GM21515 (cell line): ENCODE measurements around the gene GPAM.
"Not testable (repeated sequence)": the region's sequence is repeated elsewhere in the genome, so short reads cannot be mapped to it uniquely, and the experiment has no call there.

Experiments
- ATAC-seq: cut with Tn5 transposase; IDR thresholded peaks from one replicate; pipeline ENCODE4 v1.9.1; 2021; ENCODE audit not compliant: unreplicated experiment

Gene GPAM

DNA sequence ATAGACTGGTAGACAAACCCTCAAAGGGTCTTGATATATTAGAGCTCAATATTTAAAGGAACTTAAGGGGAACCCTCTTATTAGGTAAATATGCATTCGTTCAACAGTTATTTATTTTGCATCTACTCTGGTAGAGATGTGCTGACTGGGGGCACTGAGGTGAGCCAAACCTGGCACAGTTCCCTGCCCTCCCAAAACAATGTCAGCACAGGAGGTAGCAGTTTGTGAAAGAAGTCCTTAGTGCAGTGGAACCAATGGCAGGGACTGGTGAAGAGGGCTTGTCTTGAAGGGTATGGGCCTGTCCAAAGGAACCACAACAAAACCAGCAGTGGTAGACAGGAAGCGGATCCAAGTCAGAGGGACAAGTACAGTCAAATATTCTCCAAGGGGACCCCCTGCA is 32.6 kb upstream of the GPAM start:
- no peak for ATAC-seq

DNA sequence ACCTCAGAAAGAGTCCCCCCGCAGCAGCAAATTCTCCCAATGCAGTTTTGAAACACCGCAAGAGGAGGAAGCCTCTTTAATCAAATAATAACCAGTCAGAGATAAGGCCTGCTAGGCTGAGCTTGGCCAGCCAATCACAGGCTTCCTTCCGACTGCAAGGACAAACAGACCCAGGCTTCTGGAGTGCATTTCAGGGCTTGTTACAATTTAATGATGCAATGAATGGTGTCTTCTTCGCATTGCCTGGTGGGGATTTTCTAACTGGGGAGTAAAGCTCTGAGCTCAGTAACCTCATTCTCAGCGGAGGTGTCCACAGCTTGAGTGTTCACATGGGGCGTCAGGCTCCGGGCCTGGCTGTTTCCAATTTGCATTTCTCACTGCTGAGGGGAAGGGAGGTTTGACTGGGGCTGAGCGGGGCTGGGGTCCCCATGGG is 31.8 kb upstream of the GPAM start:
- no peak for ATAC-seq

DNA sequence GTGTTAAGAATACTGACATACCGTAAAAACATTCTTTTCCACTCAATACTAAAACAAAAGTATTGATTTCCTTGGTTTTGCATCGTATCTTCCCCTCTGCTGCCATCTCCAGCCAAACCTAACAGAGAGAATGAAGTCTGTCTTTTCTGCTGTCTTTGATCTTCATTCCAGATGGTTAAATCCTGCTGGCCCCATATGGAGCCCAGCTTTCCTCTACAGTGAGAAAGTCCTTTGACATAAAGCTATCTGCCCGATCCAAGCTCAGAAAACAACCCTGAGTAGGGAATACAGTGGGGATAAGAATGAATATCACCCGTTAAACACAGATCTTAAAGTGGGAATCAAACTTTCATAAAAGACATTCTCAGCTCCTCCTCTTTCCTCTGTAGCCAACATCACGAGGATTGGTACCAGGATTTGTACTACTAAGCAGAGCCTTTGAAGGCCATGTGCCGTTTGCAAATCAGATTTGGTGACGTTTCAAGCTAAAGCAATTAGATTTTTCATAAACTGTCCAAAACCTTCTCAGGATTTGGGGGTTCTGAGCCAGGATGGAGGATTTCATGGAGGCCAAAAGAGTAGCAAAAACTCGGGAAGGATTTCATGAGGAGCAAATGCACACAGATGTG is 30.8 kb upstream of the GPAM start:
- ATAC-seq = no peak

DNA sequence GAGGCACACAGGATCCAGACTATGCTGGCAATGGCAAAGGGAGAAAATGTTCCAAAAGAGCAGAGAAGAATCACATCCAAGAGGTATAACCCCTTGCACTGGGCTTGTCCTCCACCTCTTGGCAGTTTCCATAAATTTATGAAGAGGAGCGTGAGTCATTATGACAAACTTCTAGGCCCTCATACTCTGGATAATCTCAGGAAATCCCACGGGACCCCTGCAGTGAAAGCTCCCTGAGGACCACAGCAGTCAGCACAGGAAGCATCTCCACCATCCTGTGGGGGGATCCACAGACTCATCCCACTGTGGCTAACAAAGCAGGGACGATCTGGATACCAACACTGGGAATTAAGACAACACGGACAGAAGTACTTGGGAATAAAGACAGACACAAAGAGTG is 30.3 kb upstream of the GPAM start:
- ATAC-seq = no peak

DNA sequence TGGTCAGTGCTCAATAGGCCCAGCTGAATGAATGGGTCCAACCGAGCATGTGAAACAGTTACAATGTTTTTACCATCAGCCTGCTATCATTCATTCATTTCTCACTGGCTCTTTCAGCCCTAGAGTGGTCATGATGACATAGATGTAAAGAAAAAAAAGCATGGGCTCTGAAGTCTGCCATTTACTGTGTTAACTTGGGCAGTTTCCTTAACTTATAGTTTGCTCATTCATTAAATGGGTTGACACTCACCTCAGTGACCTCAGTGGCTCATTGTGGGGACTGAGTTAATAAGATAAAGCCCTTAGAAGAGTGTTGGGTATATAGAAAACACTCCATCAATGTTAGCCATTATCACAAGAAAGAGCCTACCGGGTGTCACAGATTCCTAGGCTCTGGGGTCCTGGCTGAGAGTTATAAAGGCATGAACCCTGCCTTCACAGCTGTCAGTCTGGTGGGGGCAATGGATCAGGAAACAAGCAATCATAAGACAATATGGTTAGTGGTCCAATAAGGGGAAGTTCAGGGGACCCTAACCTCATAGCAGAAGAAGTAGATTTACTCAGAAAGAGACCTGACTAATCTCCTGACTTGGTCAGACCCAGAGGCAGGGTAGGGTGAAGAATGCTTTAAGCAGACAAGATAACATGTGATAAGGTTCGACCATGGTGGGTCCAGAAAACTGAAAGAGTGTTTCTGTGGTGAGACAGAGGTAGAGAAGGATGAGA is 29.7 kb upstream of the GPAM start:
- ATAC-seq = no peak

DNA sequence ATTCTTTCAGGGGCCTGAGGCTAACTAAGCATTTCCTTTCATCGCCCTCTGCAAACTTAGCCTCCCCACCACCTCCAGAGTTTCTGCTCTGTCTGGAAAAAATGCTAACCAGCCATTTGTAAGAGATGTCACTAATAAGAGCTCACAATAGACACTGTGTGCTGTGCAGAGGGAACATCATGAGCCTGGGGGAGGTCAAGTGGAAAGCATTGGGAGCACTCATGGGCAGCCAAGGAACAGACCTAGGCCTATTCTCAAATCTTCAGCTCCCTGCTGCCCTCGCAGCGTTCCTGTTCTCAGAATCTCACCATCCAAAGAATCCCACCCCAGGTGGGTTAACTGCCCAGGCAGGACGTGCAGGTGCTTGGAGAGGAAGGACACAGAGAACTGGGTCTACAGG is 27.1 kb upstream of the GPAM start:
- ATAC-seq = no peak

DNA sequence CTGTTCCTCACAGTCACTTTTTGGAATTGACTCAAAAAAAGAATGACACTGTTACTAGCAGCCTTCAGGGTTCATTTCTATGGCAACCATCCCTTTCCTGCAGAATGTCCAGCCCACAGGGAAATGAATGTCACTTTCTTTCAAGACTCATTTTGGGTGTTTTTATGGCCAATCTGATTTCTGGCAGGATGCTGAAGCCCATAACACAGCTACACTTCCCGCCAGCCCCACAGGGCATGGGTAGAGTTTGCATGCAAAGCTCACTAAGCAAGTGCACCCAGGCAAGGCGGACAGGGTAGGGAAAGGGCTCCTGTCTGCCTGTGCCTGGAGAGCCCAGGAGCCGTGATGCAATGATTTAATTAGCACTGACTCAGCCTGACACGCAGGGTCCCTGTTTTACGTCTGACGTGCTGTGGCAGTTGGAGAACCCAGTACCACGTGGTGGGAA is 26.1 kb upstream of the GPAM start:
- no peak for ATAC-seq

DNA sequence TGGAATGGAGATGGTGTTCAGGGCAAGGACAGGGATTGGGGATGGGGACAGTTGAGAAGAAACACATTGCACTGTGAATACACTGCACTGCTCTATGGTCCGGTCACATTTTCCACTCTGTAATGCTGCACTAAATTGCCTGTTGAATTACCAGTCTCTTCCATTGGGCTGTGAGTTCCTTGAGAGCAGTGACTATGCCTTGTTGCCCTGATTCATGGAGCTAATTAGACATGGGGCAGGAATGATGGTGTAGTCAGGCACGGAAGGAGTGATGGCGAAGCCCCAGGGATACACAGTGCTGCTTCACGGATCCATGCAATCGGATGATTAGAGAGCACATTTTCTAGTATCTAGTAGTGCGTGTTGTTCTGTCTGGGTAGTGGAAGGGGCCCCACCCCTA is 25.4 kb upstream of the GPAM start:
- no peak for ATAC-seq

DNA sequence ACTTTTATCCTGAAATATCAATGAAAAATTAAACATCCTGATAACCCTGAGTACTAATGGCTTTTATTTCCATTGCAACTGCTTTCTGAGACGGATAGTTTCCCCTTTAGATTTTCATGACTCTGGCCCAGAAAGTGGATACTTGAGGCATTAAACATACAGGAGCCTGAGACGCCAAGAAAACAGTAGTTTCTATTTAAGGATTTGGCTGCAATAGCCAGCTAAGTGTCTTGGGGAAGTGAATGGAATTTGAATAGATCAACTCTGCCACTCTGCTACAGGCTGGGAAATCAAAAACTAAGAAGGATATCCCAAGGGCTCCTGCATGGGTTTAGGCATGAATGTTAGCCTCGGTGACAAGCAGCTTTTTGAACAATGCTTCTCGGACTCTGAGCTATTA is 24.7 kb upstream of the GPAM start:
- ATAC-seq = no peak

DNA sequence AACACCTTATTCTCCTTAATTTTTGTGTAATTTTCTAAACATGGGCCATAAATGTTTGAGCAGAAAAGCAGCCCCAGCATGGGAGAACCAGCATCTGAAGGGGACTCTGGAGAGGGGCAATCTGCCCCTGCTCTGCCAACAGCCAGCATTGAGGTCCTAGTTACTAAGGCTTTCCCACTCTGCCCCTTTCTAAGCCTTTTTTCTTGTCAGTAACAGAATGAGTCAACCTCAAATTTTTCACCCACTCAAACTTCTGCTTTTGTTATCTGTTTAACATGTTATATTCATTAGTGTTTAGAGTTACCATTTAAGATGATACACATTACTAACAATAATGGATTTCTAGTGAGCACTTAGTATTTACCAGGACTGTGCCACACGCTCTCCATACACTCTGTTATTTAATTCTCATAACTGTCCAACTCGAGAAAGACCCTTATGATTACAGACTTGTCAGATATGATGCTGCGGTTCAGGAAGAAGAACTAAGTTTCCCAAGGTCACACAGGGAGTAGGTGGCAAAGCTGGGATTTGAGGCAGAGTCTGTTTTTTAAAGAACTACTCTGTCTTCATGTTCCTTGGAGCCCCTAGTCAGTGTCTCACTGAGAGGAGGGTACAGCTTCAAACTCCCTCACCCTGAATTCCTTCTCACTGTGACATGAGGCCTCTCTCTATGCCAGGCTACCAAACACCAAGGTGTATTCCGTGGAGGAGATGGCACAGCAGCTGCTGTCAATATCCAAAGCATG is 19.9 kb upstream of the GPAM start:
- peak; percentile 71 for ATAC-seq

DNA sequence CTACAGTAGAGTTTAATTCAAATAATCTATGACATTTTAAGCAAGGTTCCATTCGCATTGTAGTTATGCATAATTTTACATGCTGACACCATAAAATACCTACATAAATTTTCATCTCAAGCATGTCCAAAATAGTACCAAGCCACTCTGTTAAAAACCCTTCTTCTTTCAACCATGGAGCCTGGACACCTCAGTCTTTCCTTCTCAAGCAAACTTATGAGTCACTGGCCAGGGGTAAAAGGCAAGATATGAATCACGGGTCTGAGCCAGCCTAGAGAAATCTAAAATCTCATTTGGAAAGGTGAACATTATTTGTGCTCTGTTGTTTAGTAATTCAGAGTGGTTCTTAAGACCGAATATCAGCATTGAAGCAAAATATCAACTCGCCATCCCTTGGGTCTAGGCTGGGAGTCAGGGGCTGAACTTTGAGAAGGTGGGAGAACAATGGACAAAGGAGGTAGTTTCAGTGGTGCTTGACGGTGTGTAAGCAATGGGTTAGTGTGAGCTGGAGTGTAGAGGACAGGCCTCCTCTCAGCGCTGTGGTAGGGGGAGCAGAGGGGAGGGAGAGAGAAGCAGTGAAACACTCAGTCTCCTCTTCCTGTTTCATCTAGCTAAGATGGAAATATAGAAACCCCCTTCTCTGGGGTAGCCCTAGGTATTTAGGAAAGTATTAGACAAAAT is 19.1 kb upstream of the GPAM start:
- ATAC-seq = peak; percentile 83

DNA sequence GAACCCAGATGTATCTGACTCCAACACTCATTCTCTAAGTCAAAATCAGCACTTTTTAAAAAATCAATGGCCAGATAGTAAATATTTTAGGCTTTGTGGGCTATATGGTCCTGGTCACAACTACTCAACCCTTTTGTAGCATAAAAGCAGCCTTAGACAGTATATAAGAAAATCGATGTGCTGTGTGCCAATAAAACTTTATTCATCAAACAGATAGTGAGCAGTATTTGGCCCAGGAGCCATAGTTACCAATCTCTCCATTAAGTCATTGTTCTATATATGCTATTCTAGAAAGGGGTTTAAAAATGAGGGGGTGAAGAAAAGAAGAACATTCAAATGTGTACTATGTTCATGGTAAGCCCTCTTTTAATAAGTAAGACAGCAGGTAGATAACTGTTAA is 18.5 kb upstream of the GPAM start:
- ATAC-seq = no peak

DNA sequence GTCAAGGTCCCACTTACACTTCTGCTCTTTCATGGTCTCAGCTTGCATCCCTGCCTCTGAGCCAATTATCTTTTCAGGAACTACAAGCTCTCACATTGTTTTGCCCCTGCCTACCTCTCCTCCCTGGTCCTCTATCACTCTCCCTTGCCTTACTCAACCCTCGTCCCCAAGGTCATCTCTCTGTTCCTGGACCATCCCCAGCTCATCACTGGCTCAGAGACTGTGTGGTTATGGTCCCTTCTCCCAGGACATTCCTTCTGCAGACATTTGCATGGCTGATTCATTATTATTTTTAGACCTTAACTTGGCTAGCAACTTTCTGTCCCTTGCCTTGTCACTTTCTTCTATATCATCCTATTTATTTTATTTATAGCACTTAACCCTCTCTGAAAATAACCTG is 17.8 kb upstream of the GPAM start:
- no peak for ATAC-seq

DNA sequence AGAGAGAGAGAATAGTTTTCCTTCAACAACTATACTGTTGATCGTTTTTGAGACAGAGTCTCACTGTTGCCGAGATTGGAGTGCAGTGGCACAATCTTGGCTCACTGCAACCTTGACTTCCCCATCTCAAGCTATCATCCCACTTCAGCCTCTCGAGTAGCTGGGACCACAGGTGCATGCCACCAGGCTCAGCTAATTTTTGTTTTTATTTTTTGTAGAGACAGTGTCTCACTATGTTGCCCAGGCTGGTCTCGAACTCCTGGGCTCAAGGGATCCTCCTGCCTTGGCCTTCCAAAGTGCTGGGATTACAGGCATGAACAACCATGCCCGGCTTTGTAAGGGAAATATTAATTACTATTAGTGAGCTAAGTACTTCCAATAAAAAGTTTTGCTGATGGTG is 16.7 kb upstream of the GPAM start:
- ATAC-seq = not testable (repeated sequence)

DNA sequence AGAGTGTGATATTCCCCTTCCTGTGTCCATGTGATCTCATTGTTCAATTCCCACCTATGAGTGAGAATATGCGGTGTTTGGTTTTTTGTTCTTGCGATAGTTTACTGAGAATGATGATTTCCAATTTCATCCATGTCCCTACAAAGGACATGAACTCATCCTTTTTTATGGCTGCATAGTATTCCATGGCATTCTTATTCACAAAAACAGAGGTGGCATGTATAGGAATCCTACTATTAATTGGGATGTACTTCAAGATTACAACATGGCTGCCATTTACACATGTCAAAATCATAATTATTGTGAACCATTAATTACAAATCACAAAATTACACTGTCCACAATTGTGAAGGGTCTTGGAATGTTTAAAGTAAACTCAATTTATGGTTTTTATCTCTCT is 14.1 kb upstream of the GPAM start:
- ATAC-seq = not testable (repeated sequence)

DNA sequence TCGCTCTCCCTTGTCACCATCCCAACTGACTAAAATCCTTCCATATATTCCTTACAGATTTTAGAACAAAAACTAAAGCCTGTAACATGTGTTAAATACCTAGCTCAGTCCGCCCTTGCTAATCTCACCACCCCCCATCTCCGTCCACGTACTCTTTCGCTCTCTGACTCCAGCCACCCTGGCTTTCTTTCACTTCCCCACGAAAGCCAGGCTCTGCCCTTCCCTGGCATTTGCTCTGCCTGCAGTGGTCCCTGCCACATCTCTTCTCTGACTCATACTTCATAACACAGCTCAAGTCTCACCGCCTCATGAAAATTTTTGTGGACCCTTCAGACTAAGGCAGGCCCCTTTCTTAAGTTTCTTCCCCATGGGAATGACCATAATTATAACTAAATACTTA is 11.7 kb upstream of the GPAM start:
- no peak for ATAC-seq

DNA sequence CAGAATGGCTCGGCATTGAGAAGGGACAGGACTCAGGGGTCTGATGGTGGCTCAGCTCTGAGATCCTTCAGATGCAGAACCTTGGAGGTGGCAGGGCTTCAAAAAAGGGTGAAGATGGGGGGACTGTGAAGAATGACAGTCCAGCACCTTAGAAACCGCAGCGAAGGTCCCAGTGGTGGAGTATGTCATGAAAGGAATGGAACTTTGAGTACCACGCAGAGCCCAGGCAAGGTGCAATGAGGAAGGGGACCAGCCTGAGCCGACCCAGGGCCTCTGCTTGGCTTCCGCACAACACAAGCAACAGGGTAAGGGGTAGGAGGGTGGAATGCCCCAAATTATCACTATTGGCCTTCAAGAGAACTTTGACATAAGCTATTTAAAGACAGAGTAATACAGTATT is 8.2 kb upstream of the GPAM start:
- no peak for ATAC-seq

DNA sequence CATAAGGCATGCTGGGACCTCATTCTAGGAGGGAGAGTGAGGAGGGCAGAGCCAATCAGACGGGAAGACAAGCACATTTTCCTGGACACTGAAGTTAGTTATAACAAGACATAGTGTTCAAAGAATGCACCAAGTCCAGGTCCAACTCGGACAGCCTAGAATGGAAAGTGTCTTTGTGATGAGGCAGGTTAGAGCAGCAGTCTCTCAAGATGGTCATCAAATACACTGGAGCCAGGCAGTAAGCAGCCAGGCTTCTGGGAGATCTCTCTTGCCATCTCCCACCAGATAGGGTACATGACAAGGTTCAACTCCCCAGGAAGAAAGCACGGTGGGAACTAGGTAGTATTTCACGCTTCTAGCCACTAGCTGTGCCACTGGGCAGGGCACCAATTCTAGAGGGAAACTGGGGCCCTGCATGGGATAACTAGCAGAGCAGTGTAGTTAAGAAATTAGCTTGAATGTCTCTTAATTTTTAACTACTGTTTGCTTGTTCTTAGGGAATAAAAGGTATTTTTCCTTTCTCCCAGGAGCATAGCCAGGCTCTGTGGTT is 7.6 kb upstream of the GPAM start:
- no peak for ATAC-seq

DNA sequence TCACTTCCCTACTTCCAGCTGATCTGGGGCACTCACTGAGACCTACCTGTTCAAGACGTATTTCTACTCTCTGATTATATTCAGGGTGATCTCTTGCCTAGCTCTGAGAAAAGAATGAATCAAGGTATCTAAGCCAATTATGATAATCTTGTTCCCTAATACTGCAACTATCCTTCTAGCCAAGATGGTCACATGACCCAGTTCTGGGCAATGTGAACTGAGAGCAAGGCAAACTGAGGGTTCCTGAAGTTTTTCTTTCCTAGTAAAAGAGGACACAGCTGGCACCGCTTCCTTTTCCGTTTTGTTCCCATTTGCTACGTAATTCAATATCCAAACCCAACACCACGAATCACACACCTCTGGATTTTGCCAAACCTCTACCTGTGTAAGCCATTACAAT is 5.9 kb upstream of the GPAM start:
- ATAC-seq = no peak

DNA sequence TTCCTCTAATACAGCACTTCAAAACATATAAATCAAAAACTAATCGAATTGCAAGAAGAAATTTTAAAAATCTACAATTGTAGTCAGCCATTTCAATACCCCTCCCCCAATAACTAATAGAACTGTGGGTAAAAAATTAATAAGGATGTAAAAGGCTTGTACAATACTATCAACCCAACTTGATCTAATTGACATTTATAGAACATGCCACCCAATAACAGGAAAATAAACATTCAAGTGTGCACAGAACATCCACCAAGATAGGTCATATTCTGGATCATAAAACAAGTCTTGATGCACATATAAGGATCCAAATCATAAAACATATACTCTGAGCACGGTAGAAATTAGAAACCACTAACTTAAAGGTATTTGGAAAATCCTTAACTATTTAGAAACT is 4.0 kb upstream of the GPAM start:
- no peak for ATAC-seq

DNA sequence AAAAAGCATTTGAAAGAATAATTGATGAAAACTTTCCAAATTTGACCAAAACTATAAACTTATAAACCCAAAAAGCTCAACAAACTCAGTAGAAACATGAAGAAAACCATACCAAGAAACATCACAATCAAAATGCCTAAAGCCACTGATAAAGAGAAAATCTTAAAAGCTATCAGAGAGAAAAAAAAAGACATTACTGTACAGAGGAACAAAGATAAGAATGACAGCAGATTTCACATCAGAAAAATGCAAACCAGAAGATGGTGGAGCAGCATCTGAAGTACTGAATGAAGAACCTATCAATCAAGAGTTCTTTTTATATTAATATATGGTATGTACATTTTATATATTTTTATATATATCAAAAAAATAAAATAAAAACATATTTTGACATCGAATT is 2.4 kb upstream of the GPAM start:
- no peak for ATAC-seq
